Measurements from ENCODE around the gene FRYL.

Gene FRYL

DNA sequence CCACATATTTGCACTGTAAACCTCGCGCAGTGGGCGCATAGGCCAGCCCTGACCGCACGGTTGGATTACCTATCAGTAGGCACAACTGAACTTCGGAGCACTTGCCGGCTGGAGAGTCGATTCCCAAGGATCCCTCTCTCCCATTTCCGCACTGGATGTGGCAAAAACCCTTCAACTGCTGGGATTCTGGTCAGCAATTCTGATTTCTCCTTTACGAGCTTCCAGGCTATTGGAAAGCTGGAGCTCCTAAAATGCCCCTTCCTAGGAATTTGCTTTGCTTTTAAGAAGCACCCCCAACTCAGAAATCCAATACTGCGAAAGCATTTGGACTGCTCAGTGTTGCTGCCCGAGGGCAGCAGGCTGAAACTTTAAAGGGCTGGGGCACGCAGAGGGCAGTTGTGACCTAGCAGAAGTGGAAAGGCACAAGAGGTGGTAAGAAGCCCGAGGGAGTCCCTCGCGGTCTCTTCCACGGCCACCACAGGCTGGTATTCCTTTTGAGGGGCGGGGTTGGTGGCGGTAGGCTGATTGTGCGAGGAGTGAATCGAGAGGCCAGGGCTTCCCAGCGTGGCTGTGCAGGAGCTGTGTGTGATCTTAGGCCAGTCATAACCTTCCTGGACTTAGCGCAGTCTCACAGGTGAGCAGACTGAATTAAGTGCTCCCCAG is 288.4 kb downstream of the FRYL start:
- no peak overlapping the region for H2AFZ ChIP-seq (ENCODE audit: low read depth, low read length, severe bottlenecking)
- no peaks in the 10 kb centered on the region for H4K20me1 ChIP-seq (ENCODE audit: low read depth, low read length)
- no peak overlapping the region for H3K4me3 ChIP-seq (ENCODE audit: insufficient read depth, low read length, poor library complexity, severe bottlenecking)
- no peaks in the 10 kb centered on the region for H3K79me2 ChIP-seq (ENCODE audit: insufficient read depth, low read length)
- H3K4me2 ChIP-seq (ENCODE audit: low read depth, low read length, poor library complexity, severe bottlenecking) = no peak overlapping the region
- H3K9me3 ChIP-seq (ENCODE audit: insufficient read depth, low read length) = no peaks in the 10 kb centered on the region
- no peaks in the 10 kb centered on the region for H3K9me2 ChIP-seq (replicated peaks; ENCODE audit: insufficient read depth, low read length)
- TF ChIP-seq, protein P1, sequence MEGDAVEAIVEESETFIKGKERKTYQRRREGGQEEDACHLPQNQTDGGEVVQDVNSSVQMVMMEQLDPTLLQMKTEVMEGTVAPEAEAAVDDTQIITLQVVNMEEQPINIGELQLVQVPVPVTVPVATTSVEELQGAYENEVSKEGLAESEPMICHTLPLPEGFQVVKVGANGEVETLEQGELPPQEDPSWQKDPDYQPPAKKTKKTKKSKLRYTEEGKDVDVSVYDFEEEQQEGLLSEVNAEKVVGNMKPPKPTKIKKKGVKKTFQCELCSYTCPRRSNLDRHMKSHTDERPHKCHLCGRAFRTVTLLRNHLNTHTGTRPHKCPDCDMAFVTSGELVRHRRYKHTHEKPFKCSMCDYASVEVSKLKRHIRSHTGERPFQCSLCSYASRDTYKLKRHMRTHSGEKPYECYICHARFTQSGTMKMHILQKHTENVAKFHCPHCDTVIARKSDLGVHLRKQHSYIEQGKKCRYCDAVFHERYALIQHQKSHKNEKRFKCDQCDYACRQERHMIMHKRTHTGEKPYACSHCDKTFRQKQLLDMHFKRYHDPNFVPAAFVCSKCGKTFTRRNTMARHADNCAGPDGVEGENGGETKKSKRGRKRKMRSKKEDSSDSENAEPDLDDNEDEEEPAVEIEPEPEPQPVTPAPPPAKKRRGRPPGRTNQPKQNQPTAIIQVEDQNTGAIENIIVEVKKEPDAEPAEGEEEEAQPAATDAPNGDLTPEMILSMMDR (IDR thresholded peaks at IDR 0.05; ENCODE audit: insufficient read depth, low read length, poor library complexity, severe bottlenecking) = no peak
- no peak for TF ChIP-seq EZH2phosphoT487 (conservative IDR thresholded peaks at IDR 0.05; ENCODE audit: low read length)
- H3K27me3 ChIP-seq (ENCODE audit: low read length) = no peaks in the 10 kb centered on the region
- H3K27ac ChIP-seq (ENCODE audit: low read depth, low read length) = no peak overlapping the region
- no peak overlapping the region for H3K9ac ChIP-seq (ENCODE audit: low read length)
- no peaks in the 10 kb centered on the region for H3K36me3 ChIP-seq (ENCODE audit: low read length)
- no peaks in the 10 kb centered on the region for H3F3A ChIP-seq (ENCODE audit: insufficient read depth)

DNA sequence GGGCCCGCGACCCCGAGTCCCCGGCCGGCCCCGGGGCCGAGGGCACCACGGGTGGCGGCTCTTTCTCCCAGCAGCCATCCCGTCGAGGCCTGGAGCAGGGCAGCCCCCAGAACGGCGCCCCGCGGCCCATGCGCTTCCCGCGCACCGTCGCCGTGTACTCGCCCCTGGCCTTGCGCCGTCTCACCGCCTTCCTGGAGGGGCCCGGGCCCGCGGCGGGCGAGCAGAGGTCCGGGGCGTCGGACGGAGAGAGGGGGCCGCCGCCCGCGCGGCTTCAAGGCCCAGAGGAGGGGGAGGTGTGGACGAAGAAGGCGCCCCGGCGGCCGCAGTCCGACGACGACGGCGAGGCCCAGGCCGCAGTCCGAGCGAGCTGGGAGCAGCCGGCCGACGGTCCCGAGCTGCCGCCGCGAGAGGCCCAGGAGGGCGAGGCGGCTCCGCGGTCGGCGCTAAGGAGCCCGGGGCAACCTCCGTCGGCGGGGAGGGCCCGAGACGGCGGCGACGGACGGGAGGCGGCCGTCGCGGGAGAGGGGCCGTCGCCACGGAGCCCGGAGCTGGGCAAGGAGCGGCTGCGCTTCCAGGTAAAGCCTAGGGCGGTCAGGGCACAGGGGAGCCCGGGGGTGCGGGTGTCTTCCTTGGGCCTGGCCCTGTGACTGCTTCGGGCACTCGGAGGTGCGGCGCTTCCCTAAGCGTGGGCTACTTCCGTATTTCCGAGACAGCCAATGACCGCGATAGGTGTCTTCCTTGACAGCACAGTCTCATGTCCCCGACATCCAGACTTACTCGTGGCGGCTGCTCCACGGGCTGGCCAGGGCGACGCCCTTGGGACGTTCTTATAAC is 289.2 kb downstream of the FRYL start:
- Histone ChIP-seq H3K27me3 (ENCODE audit: low read length) (no peaks in the 10 kb centered on the region), H4K20me1 (ENCODE audit: low read depth, low read length) (no peaks in the 10 kb centered on the region), H3K4me2 (ENCODE audit: low read depth, low read length, poor library complexity, severe bottlenecking) (no peak overlapping the region), H3K36me3 (ENCODE audit: low read length) (no peaks in the 10 kb centered on the region), H3K9me2 (replicated peaks; ENCODE audit: insufficient read depth, low read length) (no peaks in the 10 kb centered on the region), H3K4me3 (ENCODE audit: insufficient read depth, low read length, poor library complexity, severe bottlenecking) (no peak overlapping the region), H3K27ac (ENCODE audit: low read depth, low read length) (no peak overlapping the region), H3K9me3 (ENCODE audit: insufficient read depth, low read length) (no peaks in the 10 kb centered on the region), H2AFZ (ENCODE audit: low read depth, low read length, severe bottlenecking) (no peak overlapping the region), H3K79me2 (ENCODE audit: insufficient read depth, low read length) (no peaks in the 10 kb centered on the region), H3F3A (ENCODE audit: insufficient read depth) (no peaks in the 10 kb centered on the region), H3K9ac (ENCODE audit: low read length) (no peak overlapping the region)
- no peak for TF ChIP-seq EZH2phosphoT487 (conservative IDR thresholded peaks at IDR 0.05; ENCODE audit: low read length)
- TF ChIP-seq, protein P1 (IDR thresholded peaks at IDR 0.05; ENCODE audit: insufficient read depth, low read length, poor library complexity, severe bottlenecking) = no peak

DNA sequence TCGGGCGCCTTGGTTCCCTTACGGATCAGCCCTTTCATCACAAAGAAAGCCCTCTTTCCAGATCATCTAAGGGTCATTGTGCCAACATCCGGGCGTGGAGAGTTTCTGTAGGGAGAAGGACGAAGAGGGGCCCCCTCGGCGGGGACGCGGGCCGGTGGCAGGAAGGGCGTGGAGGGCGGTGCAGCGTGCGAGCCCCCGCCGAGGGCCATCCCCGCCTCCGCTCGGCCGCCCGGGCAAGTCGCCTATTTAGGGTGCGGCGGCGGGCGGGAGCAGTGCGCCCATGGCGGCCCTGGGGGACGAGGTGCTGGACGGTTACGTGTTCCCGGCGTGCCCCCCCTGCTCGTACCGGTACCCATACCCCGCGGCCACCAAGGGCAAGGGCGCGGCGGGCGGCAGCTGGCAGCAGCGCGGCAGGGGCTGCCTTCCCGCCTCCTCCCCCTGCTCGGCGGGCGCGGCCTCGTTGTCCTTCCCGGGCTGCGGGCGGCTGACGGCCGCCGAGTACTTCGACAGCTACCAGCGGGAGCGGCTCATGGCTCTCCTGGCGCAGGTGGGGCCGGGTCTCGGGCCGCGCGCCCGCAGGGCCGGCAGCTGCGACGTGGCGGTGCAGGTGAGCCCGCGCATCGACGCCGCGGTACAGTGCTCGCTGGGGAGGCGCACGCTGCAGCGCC is 289.9 kb downstream of the FRYL start, which contains the start of gene ZAR1:
Gene ZAR1 (plus strand): TSS at position 241 of the 668 bp plus-strand sequence. CDS start 40 bp downstream, at position 281.
- H3K9ac ChIP-seq (ENCODE audit: low read length) = no peak within 1 kb of the TSS
- no peak within 1 kb of the TSS for H3K27ac ChIP-seq (ENCODE audit: low read depth, low read length)
- H3F3A ChIP-seq (ENCODE audit: insufficient read depth) = no peaks in the 10 kb centered on the region
- H3K79me2 ChIP-seq (ENCODE audit: insufficient read depth, low read length) = no peaks in the 10 kb centered on the region
- TF ChIP-seq, protein P1 (IDR thresholded peaks at IDR 0.05; ENCODE audit: insufficient read depth, low read length, poor library complexity, severe bottlenecking) = no peak
- no peak for TF ChIP-seq EZH2phosphoT487 (conservative IDR thresholded peaks at IDR 0.05; ENCODE audit: low read length)
- no peak within 1 kb of the TSS for H2AFZ ChIP-seq (ENCODE audit: low read depth, low read length, severe bottlenecking)
- no peak within 1 kb of the TSS for H3K4me3 ChIP-seq (ENCODE audit: insufficient read depth, low read length, poor library complexity, severe bottlenecking)
- H3K4me2 ChIP-seq (ENCODE audit: low read depth, low read length, poor library complexity, severe bottlenecking) = no peak within 1 kb of the TSS
- H3K27me3 ChIP-seq (ENCODE audit: low read length) = no peaks in the 10 kb centered on the region
- H3K36me3 ChIP-seq (ENCODE audit: low read length) = no peaks in the 10 kb centered on the region
- H4K20me1 ChIP-seq (ENCODE audit: low read depth, low read length) = no peaks in the 10 kb centered on the region
- no peaks in the 10 kb centered on the region for H3K9me2 ChIP-seq (replicated peaks; ENCODE audit: insufficient read depth, low read length)
- H3K9me3 ChIP-seq (ENCODE audit: insufficient read depth, low read length) = no peaks in the 10 kb centered on the region

Data from SU-DHL-6 (cell line).